Measurements from ENCODE around the gene RALGPS1. TPM values are rescaled to one million over a fixed set of nuclear protein-coding genes. Genes with fewer than 3 reads are reported as not detected.

Gene RALGPS1
- total RNA-seq, 2 experiments from 2014 or later, result 1.9 to 2.2 TPM

DNA sequence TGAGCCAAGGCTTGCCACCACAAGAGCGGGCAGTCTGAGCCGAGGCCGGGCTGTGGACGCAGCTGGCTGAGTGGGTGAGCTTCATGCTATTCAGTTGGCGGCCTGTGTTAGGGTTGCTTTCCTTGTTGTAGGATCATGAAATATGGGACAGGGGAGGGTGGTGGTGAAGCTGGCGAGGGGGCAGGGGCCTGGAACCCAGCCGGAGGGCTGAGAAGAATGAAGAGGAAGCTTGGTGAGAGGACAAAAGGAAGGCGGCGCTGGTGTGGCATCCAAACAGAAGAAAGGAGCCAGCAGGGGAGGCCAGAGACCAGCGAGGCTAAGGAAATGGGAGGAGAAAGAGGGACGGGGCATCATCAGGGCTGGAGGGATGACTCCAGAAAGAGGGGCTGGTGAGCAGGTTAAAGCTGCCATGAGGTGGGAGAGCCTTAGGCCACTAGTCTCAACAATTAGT, 18.3 kb downstream of the RALGPS1 start:
- ATAC-seq, result no peak
- Mint-ChIP-seq H3K9me3 (no peaks in the 10 kb centered on the region), H3K27me3 (peaks cover 3% of the 10 kb centered on the region), H3K27ac (no peak overlapping the region), H3K4me1 (ENCODE audit: low read depth) (no peaks in the 10 kb centered on the region), H3K4me3 (no peak overlapping the region), H3K36me3 (ENCODE audit: low read depth) (no peaks in the 10 kb centered on the region)
- no peak for DNase-seq
- CTCF ChIA-PET, result no interaction called here
- intact Hi-C loops (cut with micrococcal nuclease), result no loop called here
- TF ChIP-seq, protein P1, sequence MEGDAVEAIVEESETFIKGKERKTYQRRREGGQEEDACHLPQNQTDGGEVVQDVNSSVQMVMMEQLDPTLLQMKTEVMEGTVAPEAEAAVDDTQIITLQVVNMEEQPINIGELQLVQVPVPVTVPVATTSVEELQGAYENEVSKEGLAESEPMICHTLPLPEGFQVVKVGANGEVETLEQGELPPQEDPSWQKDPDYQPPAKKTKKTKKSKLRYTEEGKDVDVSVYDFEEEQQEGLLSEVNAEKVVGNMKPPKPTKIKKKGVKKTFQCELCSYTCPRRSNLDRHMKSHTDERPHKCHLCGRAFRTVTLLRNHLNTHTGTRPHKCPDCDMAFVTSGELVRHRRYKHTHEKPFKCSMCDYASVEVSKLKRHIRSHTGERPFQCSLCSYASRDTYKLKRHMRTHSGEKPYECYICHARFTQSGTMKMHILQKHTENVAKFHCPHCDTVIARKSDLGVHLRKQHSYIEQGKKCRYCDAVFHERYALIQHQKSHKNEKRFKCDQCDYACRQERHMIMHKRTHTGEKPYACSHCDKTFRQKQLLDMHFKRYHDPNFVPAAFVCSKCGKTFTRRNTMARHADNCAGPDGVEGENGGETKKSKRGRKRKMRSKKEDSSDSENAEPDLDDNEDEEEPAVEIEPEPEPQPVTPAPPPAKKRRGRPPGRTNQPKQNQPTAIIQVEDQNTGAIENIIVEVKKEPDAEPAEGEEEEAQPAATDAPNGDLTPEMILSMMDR (IDR thresholded peaks at IDR 0.05), result no peak
- POLR2A ChIA-PET, result no interaction called here

DNA sequence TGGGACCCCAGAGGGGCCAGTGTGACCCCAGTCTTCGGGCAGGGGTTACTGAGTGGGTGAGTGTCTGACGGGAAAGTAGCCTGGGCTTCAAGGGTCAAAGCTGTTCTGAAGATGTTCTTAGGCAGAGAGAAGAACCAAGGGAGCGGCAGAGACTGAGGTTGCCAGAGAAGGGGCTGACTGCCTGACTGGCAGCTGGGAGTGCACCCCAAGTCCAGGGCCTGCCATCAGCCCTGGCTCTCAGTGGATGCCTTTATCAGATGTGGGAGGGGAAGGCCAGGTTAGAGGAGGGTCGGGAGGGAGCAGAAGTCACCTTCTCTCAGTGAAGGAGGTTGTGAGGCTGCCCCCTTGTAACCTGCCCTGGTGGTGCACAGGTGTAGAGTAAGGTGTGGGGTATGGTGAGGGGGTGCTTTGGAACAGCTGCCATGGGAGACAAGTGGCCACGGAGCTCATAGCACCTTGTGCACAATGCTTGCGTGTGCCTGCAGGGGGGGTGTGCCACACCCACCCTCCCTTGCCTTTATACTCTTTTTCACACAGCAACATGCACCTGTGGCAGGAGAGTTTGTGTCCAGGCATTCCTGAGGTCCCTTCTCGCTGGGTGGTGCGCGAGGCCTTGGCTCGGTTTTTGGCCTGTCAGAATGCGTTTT, 18.9 kb downstream of the RALGPS1 start:
- Mint-ChIP-seq H3K9me3 (no peaks in the 10 kb centered on the region), H3K4me1 (ENCODE audit: low read depth) (no peaks in the 10 kb centered on the region), H3K4me3 (no peak overlapping the region), H3K27ac (no peak overlapping the region), H3K27me3 (peaks cover 3% of the 10 kb centered on the region), H3K36me3 (ENCODE audit: low read depth) (no peaks in the 10 kb centered on the region)
- POLR2A ChIA-PET, result no interaction called here
- intact Hi-C loops (cut with micrococcal nuclease), result no loop called here
- no peak for ATAC-seq
- TF ChIP-seq, protein P1 (IDR thresholded peaks at IDR 0.05), result no peak
- CTCF ChIA-PET, result no interaction called here
- DNase-seq, result no peak

DNA sequence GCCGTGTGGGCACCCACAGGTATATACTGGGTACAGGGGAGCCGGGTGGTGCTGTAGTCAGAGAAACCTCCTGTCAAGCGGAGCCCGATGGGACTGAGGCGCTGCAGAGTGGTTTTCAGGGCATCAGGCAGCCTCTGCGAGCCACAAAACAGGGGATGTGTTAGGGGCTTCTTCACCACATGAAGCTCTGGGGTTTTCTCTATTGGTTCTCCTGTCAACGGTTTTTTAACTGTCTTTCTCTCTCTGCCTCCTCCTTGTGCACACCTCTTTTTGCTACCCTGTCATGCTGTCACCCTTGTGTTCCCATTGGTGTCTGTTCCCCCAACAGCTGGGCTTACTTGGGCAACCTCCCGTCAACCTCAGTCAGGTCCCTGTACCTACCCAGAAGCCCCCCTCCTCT, 19.9 kb downstream of the RALGPS1 start:
- POLR2A ChIA-PET, result no interaction called here
- ATAC-seq, result no peak
- Mint-ChIP-seq H3K9me3 (no peaks in the 10 kb centered on the region), H3K27ac (no peak overlapping the region), H3K27me3 (peaks cover 2% of the 10 kb centered on the region), H3K36me3 (ENCODE audit: low read depth) (no peaks in the 10 kb centered on the region), H3K4me3 (no peak overlapping the region), H3K4me1 (ENCODE audit: low read depth) (no peaks in the 10 kb centered on the region)
- intact Hi-C loops (cut with micrococcal nuclease), result no loop called here
- CTCF ChIA-PET, result interaction anchor here (1.2 to 2.0 kb wide), 2 partner anchors 31 to 264 kb away, joined by 4 to 5 read pairs; no protein-coding TSS in a partner anchor
- no peak for DNase-seq
- TF ChIP-seq, protein P1 (IDR thresholded peaks at IDR 0.05), result no peak

DNA sequence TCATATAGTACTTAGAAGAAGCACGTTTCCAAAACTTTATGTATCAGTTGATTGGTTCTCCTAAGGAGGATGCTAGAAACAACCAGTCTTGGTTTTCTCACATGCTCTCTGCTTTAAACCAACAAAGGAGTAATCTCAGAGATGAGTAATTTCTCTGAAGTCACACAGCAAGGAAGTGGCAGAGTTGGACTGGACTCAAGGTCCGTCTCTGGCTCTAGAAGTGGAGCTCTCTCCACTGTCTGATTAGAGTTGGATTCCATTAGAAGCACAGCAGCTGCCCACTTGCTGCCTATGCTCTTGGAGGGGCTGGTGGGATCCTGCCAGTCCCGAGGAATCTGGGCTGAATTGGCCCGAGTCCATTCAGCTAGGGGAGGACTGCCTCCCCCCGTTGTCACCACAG, 21.0 kb downstream of the RALGPS1 start:
- H3K4me3 Mint-ChIP-seq, result no peak overlapping the region
- H3K36me3 Mint-ChIP-seq (ENCODE audit: low read depth), result no peaks in the 10 kb centered on the region
- CTCF ChIA-PET, result interaction anchor here (1.2 to 2.0 kb wide), 2 partner anchors 30 to 263 kb away, joined by 4 to 5 read pairs; no protein-coding TSS in a partner anchor
- H3K27me3 Mint-ChIP-seq, result peaks cover 3% of the 10 kb centered on the region
- no peaks in the 10 kb centered on the region for H3K9me3 Mint-ChIP-seq
- no peak for DNase-seq
- peaks cover 2% of the 10 kb centered on the region for H3K4me1 Mint-ChIP-seq (ENCODE audit: low read depth)
- TF ChIP-seq, protein P1 (IDR thresholded peaks at IDR 0.05), result no peak
- no peak overlapping the region for H3K27ac Mint-ChIP-seq
- POLR2A ChIA-PET, result no interaction called here
- no peak for ATAC-seq
- intact Hi-C loops (cut with micrococcal nuclease), result no loop called here

DNA sequence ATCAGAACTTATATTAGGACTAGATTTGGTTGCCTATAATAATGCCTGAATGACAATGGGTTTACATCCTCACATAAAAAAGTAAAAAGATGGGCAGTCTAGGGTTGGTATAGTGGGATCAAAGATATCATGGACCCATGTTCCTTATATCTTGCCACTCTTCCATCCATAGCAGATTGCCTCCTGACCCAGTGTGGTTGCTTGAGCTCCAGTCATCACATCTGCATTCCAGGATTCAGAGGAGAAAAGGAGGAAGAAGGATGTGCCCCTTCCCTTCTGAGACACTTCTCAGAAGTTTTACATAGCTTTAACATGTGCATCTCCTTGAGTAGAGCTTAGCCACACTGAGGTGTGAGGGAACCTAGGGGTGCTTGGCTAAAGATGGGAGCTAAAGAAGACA, 22.9 kb downstream of the RALGPS1 start:
- no peaks in the 10 kb centered on the region for H3K9me3 Mint-ChIP-seq
- H3K4me1 Mint-ChIP-seq (ENCODE audit: low read depth), result peaks cover 4% of the 10 kb centered on the region
- intact Hi-C loops (cut with micrococcal nuclease), result no loop called here
- TF ChIP-seq, protein P1 (IDR thresholded peaks at IDR 0.05), result no peak
- POLR2A ChIA-PET, result no interaction called here
- H3K27ac Mint-ChIP-seq, result no peak overlapping the region
- H3K4me3 Mint-ChIP-seq, result no peak overlapping the region
- ATAC-seq, result no peak
- no peak for DNase-seq
- H3K36me3 Mint-ChIP-seq (ENCODE audit: low read depth), result no peaks in the 10 kb centered on the region
- CTCF ChIA-PET, result interaction anchor here (1.4 to 5.7 kb wide), 2 partner anchors 262 to 278 kb away, joined by 4 to 81 read pairs; no protein-coding TSS in a partner anchor
- H3K27me3 Mint-ChIP-seq, result peaks cover 6% of the 10 kb centered on the region
